Bronchial epithelial cell (primary cell): ENCODE results near the gene NUP214. TPM values are rescaled to one million over a fixed set of nuclear protein-coding genes. Genes with fewer than 3 reads are reported as not detected.
"Not testable (repeated sequence)": the region's sequence is repeated elsewhere in the genome, so short reads cannot be mapped to it uniquely, and the experiment has no call there.

Experiments used
- DNase-seq: peaks from one replicate; pipeline ENCODE4 v3.0.0-alpha.2; 2010; ENCODE audit warnings: low read depth
- FAIRE-seq: peaks from 2 replicates; lab custom pipeline; 2011; peaks lifted over from hg19 to GRCh38; lab: Jason Lieb, UNC
- H3K27me3 ChIP-seq: 2 replicates; pipeline ENCODE4 v1.5.1; 2011; ENCODE audit warnings: low read length; ENCODE audit not compliant: control insufficient read depth, insufficient read depth
- H3K36me3 ChIP-seq: 2 replicates; pipeline ENCODE4 v1.5.1; 2011; ENCODE audit warnings: low read length; ENCODE audit not compliant: control insufficient read depth, insufficient read depth
- H3K4me3 ChIP-seq: 2 replicates; pipeline ENCODE4 v1.5.1; 2011; ENCODE audit warnings: mild to moderate bottlenecking, low read depth, low read length, control low read depth
- CTCF ChIP-seq: IDR thresholded peaks from 2 replicates; pipeline ENCODE4 v1.5.1; 2011; ENCODE audit warnings: mild to moderate bottlenecking, moderate library complexity, low read length, control low read depth, inconsistent platforms; ENCODE audit not compliant: insufficient read depth, severe bottlenecking
- total RNA-seq: library from RNA; depleted of rRNA; stranded (reverse); fragments of >200 nt; gene quantifications from 2 replicates; pipeline ENCODE4 v1.2.1, GENCODE V29; 2014

Gene NUP214
- total RNA-seq, 1 donor from 2014 or later: 8.4 TPM

GRCh38 chr9:131201856-131202255 lies 76.5 kb downstream of the NUP214 start:
- FAIRE-seq (no peak), DNase-seq (no peak)
- Histone ChIP-seq H3K27me3 (no peaks in the 10 kb centered on the region), H3K36me3 (peaks cover 27% of the 10 kb centered on the region), H3K4me3 (no peak overlapping the region)
- TF ChIP-seq CTCF: no peak

GRCh38 chr9:131203431-131204218 lies 78.2 kb downstream of the NUP214 start:
- TF ChIP-seq CTCF: no peak
- no peak overlapping the region for H3K4me3 ChIP-seq
- DNase-seq (no peak), FAIRE-seq (no peak)
- H3K27me3 ChIP-seq: no peaks in the 10 kb centered on the region
- H3K36me3 ChIP-seq: peaks cover 21% of the 10 kb centered on the region

DNA sequence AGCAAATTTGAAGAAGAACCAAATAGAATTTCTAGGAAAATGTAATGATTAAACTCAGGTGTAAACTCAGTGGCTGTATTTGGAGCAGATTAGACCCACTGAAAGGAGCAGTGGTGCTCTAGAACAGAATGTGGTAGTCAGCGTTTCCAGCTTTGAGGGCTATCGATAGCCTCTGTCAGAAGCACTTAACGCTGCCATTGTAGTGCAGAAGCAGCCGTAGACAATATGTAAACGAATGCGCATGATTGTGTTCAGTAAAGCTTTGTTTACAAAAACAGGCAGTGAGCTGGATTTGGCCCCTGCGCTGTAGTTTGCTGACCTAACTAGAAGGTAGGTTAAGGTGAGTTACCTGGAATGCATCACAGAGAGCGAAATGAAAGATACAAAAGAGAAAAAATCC lies 78.9 kb downstream of the NUP214 start:
- DNase-seq: no peak
- peaks cover 15% of the 10 kb centered on the region for H3K36me3 ChIP-seq
- FAIRE-seq: no peak
- TF ChIP-seq CTCF: no peak
- no peak overlapping the region for H3K4me3 ChIP-seq
- no peaks in the 10 kb centered on the region for H3K27me3 ChIP-seq

DNA sequence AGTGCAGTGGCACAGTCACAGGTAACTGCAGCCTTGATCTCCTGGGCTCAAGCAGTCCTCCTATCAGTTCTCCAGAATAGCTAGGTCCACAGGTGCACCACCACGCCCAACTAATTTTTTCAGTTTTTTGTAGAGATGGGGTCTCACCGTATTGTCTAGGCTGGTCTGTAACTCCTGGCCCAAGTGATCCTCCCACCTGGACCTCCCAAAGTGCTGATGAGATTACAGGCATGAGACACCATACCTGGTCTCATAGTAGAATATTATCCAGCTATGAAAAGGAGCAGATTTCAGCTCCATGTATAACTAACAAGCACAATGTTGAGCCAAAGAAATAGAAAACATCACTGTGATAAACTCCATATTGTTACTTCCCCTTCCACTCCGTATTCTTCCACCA lies 81.1 kb downstream of the NUP214 start:
- no peak overlapping the region for H3K4me3 ChIP-seq
- no peaks in the 10 kb centered on the region for H3K27me3 ChIP-seq
- TF ChIP-seq CTCF: no peak
- H3K36me3 ChIP-seq: peaks cover 10% of the 10 kb centered on the region
- FAIRE-seq: no peak
- no peak for DNase-seq

DNA sequence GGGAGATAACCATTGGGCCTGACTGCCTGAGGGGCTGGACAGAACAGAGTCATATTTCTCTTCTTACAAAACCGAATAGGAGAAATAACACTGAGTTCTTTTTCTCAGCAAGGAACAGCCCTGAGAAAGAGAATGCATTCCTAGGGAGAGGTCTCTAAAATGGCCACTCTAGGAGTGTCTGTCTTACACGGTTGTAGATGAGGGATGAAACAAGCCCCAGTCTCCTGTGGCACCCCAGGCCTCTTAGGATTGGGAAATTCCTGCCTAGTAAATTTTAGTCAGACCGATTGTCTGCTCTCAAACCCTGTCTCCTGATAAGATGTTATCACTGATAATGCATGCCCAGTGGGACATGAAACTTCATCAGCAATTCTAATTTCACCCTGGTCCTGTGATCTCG lies 86.5 kb downstream of the NUP214 start:
- not testable (repeated sequence) for H3K36me3 ChIP-seq, FAIRE-seq, H3K27me3 ChIP-seq, H3K4me3 ChIP-seq, DNase-seq

DNA sequence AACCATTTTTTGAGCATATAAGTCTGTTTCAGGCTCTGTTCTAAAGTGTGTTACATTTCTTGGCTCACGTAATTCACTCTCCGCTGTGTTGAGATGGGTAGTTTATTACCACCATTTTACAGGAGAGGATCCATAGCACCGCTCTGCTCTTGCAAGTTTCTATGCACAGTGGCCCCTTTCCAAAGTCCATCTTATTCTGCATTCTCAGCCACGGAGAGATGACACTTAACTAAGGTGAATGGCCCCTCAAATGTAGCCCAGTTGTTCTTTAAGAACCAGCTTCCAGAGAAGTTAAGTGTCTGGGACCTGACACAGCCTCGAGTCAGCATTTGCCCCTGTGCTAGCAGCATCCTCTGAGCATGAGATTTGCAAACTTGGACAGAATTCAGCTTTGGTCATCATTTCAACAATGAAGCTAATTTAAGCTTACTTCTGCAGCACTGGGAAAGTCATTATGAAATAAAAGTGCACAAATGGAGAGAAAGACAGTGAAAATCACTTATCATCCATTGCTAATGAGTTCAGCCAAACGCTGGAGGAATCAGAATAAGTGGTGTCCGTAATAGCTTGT lies 89.0 kb downstream of the NUP214 start:
- H3K36me3 ChIP-seq: peaks cover 1% of the 10 kb centered on the region
- FAIRE-seq (no peak), DNase-seq (no peak)
- H3K27me3 ChIP-seq: no peaks in the 10 kb centered on the region
- no peak overlapping the region for H3K4me3 ChIP-seq
- no peak for TF ChIP-seq CTCF
